NCI-H82 (cell line): ENCODE measurements around the gene ZBTB16.

Source experiments
- DNase-seq: peaks from one replicate; lab custom pipeline; 2025; lab: John Stamatoyannopoulos, UW

The ZBTB16 gene

DNA sequence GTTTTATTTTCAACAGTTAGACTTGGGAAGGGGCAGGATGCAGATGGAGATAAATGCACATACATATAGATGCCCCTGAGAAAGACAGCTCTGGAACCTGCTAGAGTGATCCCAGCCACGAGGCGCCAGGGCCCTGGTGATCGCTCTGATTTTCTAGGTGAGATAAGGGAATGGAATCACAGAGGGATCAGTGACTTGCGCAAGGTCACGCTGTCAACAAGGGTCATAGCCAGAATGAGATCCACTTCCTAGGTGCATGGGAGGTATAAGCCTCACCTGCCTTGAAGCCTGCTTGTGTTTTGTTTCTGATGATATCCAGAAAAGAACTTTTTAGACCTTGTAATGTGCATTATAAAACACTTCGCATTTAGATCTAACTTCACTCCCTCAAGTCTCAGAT, 47.5 kb downstream of the ZBTB16 start:
- DNase-seq = no peak

DNA sequence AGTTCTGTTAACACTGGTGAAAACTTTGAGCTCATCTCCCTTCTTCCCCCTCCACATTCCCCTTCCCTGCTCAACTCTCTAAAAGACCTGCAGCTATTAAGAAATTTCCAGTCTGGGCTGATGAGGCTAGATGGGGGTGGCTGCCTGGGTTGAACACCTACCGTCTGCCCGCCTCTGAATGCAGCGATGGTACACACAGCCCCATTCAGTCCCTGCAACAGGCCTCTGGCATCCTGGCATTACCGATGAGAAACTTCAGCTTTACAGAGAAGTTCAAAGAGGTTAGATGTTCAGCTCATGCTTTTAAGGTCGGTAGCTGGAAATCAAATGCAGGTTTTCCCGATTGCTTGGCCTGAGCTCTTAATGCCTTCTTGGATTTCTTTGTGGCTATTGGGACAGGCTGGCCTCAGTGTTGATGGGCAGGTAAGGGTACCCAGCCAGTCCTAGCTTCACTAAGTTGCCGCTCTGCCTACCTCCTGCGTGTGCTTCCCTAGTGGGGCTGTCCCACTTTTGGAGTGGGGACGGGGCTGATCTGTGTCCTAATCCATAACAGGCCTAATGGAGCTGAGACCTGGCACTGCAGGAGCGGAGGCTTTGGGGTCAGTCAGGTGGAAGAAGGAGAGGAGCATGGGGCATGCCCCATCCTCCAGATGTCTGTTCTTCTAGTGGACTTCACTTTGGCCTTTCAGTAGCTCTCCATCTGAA, 49.1 kb downstream of the ZBTB16 start:
- DNase-seq = no peak

DNA sequence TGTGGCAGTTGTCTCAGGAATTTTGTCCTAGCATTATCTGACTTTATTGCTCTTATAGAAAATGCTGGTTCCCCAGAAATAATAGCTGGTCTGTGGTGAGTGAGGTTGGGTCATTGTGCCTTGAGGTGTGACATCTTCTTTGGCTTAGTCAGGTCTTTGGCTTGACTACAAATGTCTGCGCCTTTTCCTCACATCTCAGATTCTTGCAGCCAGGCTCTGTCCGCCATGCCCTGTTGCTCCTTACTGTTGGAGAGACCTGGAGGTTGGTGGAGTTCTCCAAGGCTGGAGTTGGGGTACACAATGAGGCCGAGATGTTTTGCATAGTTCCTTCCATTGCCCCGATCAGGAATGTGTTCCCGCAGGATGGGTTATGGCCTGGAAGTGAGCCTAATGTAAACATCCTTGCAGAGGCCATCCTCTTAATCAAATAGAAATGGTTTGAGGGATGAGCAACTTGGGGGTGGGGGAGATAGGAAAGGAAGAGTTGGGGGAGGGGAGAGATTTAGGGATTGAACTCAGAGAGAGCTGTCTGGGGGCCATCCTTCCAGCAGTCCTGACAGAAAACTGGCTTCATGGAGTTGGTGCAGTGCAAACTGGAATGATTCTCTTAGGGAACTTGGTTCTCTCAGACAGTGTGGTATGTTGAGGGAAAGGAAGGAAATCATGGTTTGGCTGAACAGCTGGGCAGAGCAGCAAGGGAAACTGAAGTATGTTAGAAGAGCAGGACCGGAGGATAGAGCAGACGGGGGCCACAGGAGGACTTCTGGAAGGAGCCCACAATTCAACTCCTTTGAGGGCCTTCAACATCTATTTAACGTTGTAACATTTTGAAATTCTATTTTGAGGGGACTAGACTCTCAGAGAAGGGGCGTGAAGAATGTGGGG, 49.9 kb downstream of the ZBTB16 start:
- DNase-seq = no peak

GRCh38 chr11:114110123-114110522, 50.6 kb downstream of the ZBTB16 start:
- no peak for DNase-seq

- no peak for DNase-seq
Observed at GRCh38 chr11:114110952-114111947, 51.7 kb downstream of the ZBTB16 start.

DNA sequence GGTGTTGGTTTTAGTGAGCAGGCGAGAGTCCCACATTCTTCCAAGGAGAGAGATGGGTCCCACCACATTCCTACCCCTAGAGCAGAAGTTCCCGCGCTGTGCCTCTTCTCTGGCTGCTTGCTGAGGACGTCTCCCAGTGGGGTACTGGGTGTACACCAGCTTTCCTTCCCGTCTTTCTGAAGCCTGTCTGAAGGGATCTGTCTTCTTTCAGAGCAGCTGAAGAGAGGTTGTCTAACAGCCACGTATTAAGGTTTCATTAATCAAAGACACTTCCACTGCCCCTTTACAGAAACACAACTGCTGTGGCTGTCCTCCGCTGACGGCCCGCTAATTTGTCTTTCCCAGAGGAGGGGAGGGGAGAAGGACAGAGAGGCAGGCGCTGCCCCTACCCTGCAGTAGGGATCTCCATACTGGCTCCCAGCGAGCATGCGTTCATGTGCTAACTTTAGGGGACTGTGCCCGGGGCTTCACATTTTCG, 56.0 kb downstream of the ZBTB16 start:
- DNase-seq = no peak

- no peak for DNase-seq
Observed at GRCh38 chr11:114116357-114116756, 56.8 kb downstream of the ZBTB16 start.

DNA sequence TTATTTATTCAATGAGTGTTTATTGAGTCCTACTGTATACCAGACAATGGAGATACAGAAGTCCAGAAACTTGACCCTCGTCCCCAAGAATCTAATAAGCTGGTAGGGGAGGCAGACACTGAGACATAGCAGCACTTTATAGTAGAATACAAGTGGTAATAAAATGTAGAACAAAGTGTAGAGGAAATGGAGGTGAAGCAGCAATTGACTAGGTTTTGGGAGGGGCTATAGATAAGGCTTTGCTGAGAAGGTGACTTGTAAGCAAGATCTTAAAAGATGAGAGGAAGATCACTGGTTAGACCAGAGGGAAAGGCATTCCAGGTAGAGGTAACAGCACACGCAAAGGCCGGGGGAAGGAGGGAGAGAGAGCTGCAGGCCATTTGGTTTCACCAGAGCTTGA, 57.3 kb downstream of the ZBTB16 start:
- DNase-seq = no peak

- DNase-seq = no peak
Observed at GRCh38 chr11:114120606-114121005, 61.1 kb downstream of the ZBTB16 start.

GRCh38 chr11:114121138-114121537, 61.6 kb downstream of the ZBTB16 start:
- no peak for DNase-seq

GRCh38 chr11:114121804-114122504, 62.4 kb downstream of the ZBTB16 start:
- DNase-seq = no peak

GRCh38 chr11:114122686-114123085, 63.2 kb downstream of the ZBTB16 start:
- DNase-seq = no peak

DNA sequence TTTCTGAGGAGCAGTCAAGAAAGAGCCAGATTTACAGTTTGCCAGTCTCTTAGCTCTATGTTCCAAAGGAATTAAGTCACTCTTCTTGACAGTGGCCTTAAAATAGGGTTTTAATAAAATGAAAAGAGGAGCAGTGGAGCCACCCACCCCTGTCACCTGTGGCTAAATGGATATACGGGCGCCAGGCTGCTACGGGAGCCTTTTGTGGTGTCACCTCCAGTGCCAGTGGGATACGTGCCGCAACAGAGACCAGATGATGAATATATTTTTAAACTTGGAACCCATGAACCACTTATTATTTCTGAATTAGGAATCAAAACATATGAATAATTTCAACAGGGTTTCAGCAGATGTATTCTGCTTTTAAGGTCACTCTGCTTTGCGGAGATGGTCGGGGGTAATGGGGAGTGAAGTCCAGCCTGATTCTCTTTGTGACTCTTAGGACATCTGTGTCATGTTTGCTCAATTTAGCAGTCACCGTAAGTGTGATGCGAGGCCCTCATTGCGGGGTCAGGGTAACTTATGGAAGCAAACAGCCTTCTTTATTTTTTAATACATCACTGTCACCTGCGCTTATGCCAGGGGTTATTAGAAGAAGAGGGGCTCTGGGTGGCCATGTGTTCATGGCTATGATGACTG, 64.3 kb downstream of the ZBTB16 start:
- DNase-seq = no peak

- no peak for DNase-seq
Observed at GRCh38 chr11:114124601-114125144, 65.2 kb downstream of the ZBTB16 start.

GRCh38 chr11:114125531-114125930, 66.0 kb downstream of the ZBTB16 start:
- no peak for DNase-seq

DNA sequence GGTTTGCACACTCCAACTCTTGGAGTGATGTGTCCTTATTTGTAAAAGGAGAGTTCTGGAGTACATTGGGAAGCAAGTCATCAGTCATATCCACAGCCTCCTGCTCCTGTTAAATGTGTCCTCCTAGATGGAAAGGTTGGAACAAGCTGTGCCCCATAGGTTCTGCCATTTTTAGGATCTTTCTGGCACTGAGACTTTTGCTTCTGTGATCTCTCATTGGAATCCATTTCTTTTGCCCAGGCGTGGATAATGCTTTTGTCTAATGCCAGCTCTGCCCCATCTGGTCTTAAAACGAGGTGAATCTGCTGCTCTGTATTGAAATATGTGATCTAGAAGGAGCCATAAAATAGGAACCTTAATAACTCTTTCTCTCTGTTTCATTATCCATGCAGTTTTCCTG, 66.4 kb downstream of the ZBTB16 start:
- no peak for DNase-seq

DNA sequence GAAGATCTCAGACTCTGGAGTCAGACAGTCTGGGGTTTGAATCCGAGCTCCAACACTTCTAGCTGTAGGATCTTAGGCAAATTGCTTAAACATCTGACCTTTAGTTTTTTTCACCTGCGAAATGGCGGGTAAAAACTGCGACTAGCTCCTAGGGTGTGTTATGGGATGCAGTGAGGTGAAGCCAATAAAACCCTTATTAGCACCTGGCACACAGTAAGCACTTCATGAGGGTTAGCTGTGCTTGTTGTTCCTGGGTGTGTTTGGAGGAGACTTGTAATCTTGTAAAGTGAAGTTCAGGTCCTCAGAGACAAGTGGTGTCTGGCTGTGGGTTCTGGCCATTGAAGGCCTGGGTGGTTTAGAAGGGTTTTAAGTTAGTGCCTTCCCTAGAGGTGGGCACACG, 68.9 kb downstream of the ZBTB16 start:
- peak; percentile 13 for DNase-seq

DNA sequence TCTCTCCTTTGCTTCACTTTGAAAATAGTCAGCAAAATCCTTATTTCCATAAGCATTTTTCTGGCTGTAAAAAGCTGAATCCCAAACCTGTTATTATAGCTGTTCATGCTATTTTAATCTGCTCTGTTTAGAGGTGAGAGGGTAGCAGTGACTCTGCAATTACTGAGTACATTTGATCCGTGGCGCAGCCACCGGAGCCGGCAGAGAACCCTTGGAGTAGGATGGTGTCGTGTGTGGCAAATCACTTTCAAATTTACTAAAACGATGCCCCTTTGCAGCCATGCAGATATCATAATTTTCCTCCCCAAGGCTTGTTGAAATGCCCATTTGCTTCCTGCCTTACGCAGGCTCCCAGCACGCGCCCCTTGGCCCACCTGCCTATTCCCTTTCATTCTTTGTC, 69.6 kb downstream of the ZBTB16 start:
- DNase-seq = no peak

DNA sequence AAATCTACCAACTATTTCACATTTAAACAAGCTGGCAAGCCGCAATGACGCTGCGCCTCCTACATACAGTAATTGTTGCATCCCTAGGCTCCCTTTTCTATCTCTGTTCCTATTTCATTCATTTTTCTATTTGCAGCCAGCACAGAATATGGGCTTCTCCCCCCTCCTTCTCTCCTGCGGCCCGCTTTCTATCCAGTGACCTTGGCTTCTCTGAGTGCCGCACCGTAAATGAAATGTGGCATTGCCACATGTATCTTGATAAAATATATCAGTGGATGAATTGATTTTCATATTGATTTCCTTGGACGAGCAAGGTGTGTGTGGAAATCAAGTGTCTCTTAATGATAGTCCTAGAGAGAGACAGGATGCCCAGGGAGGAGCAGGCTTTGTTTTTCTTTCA, 70.2 kb downstream of the ZBTB16 start:
- DNase-seq = no peak

- DNase-seq = no peak
Observed at GRCh38 chr11:114130115-114130576, 70.6 kb downstream of the ZBTB16 start.
